ENCODE measurements around the gene RNF4.

Gene RNF4

GRCh38 chr4:2468456-2469191 is at the start of gene RNF4:
TSS of gene RNF4 (plus strand) at chr4:2469106. CDS start at chr4:2490494, 21,388 bp downstream.
- H3K27ac ChIP-seq = peak within 1 kb of the TSS; percentile 94
- no peak for TF ChIP-seq CTCF (conservative IDR thresholded peaks at IDR 0.05)

GRCh38 chr4:2419814-2420213 is 49.1 kb upstream of the RNF4 start:
- no peak overlapping the region for H3K27ac ChIP-seq
- no peak for TF ChIP-seq CTCF (conservative IDR thresholded peaks at IDR 0.05)

- no peak overlapping the region for H3K27ac ChIP-seq
- TF ChIP-seq CTCF (conservative IDR thresholded peaks at IDR 0.05) = no peak
Observed at GRCh38 chr4:2421928-2422327, 47.0 kb upstream of the RNF4 start.

- H3K27ac ChIP-seq = no peak overlapping the region
- TF ChIP-seq CTCF (conservative IDR thresholded peaks at IDR 0.05) = no peak
Observed at GRCh38 chr4:2423066-2423465, 45.8 kb upstream of the RNF4 start.

GRCh38 chr4:2423695-2424094 is 45.2 kb upstream of the RNF4 start:
- no peak for TF ChIP-seq CTCF (conservative IDR thresholded peaks at IDR 0.05)
- no peak overlapping the region for H3K27ac ChIP-seq

GRCh38 chr4:2424581-2424980 is 44.3 kb upstream of the RNF4 start:
- H3K27ac ChIP-seq = no peak overlapping the region
- no peak for TF ChIP-seq CTCF (conservative IDR thresholded peaks at IDR 0.05)

GRCh38 chr4:2425386-2426068 is 43.4 kb upstream of the RNF4 start:
- H3K27ac ChIP-seq = no peak overlapping the region
- no peak for TF ChIP-seq CTCF (conservative IDR thresholded peaks at IDR 0.05)

All from VCaP (cell line).